Measurements from ENCODE around the gene TRAPPC2L. TPM values are rescaled to one million over a fixed set of nuclear protein-coding genes. Genes with fewer than 3 reads are reported as not detected.

Gene TRAPPC2L
- total and polyA plus RNA-seq, 2 of the 13 experiments (the other 11 are each of a cell fraction or from before 2014, with no cell fraction given): 96.3 to 107 TPM

DNA sequence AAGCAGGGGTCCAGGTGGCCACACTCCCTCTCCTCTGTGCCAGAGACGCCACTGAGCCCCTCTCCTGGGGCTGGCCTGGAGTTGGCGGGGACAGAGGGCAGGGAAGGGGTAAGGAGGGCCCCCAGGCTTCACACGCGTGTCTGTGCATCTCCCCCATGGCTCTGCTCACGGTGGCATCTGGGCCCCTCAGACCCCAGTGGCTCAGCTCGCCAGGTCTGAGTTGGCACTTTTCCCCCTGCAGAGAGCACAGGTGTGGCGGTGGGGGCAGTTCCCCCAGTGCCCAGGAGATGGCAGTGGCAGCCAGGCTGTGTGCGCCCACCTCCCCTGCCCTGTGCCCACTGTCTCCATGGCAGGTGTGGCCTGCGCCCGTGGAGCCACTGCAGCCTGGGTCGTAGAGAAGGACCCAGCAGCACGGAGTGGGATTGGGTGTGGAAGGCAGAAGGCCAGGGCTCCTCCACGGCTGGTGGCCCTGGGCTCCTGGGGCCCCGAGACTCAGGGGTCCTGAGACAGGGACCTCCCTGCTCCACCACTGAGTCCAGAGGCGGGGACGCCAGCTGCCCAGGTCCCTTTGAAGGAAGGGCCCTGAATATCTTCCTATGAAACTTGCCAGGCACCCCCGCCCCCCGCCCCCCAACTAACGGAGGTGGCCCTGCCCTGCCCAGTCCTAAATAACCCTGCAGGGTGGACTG lies 40.9 kb upstream of the TRAPPC2L start (continued):
- TF ChIP-seq NFAT5 (CRISPR knock-in tag; IDR thresholded peaks at IDR 0.05) (no peak), ZNF549 (CRISPR knock-in tag; IDR thresholded peaks at IDR 0.05) (no peak), NAIF1 (CRISPR knock-in tag; IDR thresholded peaks at IDR 0.05; ENCODE audit: borderline replicate concordance) (no peak), ZNF543 (CRISPR knock-in tag; IDR thresholded peaks at IDR 0.05) (no peak), ATM (IDR thresholded peaks at IDR 0.05; ENCODE audit: borderline replicate concordance) (no peak), NFKB2 (CRISPR knock-in tag; IDR thresholded peaks at IDR 0.05; ENCODE audit: borderline replicate concordance) (peak; percentile 64; the same call in 1 of the 2 replicates), ZNF713 (CRISPR knock-in tag; IDR thresholded peaks at IDR 0.05) (no peak), ZNF513 (CRISPR knock-in tag; conservative IDR thresholded peaks at IDR 0.05) (no peak), FOXJ3 (CRISPR knock-in tag; IDR thresholded peaks at IDR 0.05; ENCODE audit: borderline replicate concordance) (no peak), NFIC (IDR thresholded peaks at IDR 0.05; ENCODE audit: low read length) (no peak), MTA1 (CRISPR knock-in tag; IDR thresholded peaks at IDR 0.05; ENCODE audit: borderline replicate concordance) (no peak)
- TF ChIP-seq, protein P1, sequence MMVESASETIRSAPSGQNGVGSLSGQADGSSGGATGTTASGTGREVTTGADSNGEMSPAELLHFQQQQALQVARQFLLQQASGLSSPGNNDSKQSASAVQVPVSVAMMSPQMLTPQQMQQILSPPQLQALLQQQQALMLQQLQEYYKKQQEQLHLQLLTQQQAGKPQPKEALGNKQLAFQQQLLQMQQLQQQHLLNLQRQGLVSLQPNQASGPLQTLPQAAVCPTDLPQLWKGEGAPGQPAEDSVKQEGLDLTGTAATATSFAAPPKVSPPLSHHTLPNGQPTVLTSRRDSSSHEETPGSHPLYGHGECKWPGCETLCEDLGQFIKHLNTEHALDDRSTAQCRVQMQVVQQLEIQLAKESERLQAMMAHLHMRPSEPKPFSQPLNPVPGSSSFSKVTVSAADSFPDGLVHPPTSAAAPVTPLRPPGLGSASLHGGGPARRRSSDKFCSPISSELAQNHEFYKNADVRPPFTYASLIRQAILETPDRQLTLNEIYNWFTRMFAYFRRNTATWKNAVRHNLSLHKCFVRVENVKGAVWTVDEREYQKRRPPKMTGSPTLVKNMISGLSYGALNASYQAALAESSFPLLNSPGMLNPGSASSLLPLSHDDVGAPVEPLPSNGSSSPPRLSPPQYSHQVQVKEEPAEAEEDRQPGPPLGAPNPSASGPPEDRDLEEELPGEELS (CRISPR knock-in tag; IDR thresholded peaks at IDR 0.05): no peak
- TF ChIP-seq, protein P2, sequence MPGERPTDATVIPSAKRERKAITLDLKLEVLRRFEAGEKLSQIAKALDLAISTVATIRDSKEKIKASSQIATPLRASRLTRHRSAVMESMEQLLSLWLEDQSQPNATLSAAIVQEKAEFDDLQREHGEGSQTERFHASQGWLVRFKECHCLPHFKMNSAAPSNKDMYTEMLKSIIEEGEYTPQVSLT (CRISPR knock-in tag; IDR thresholded peaks at IDR 0.05; ENCODE audit: borderline replicate concordance, low read depth): no peak
- TF ChIP-seq, protein P3, sequence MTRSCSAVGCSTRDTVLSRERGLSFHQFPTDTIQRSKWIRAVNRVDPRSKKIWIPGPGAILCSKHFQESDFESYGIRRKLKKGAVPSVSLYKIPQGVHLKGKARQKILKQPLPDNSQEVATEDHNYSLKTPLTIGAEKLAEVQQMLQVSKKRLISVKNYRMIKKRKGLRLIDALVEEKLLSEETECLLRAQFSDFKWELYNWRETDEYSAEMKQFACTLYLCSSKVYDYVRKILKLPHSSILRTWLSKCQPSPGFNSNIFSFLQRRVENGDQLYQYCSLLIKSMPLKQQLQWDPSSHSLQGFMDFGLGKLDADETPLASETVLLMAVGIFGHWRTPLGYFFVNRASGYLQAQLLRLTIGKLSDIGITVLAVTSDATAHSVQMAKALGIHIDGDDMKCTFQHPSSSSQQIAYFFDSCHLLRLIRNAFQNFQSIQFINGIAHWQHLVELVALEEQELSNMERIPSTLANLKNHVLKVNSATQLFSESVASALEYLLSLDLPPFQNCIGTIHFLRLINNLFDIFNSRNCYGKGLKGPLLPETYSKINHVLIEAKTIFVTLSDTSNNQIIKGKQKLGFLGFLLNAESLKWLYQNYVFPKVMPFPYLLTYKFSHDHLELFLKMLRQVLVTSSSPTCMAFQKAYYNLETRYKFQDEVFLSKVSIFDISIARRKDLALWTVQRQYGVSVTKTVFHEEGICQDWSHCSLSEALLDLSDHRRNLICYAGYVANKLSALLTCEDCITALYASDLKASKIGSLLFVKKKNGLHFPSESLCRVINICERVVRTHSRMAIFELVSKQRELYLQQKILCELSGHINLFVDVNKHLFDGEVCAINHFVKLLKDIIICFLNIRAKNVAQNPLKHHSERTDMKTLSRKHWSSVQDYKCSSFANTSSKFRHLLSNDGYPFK (CRISPR knock-in tag; IDR thresholded peaks at IDR 0.05; ENCODE audit: borderline replicate concordance): no peak

Data from HepG2 (cell line).